ENCODE data around the gene ELOB. TPM values are rescaled to one million over a fixed set of nuclear protein-coding genes. Genes with fewer than 3 reads are reported as not detected.

Gene ELOB
- total RNA-seq, 1 donor from 2014 or later, result 179 TPM

Other genes with a start within 250 kb of the ELOB start
- 1.4 TPM for gene CEMP1, start 245.9 kb downstream of the ELOB start, total RNA-seq
- 90.9 TPM for gene PDPK1, start 239.3 kb downstream of the ELOB start, total RNA-seq
- gene KCTD5, start 94.8 kb downstream of the ELOB start, total RNA-seq, result 23.8 TPM
- gene PRSS27, start 57.1 kb downstream of the ELOB start, total RNA-seq, result 0.81 TPM
- gene SRRM2, start 24.6 kb downstream of the ELOB start, total RNA-seq, result 660 TPM
- not detected for gene PRSS33, start 10.3 kb upstream of the ELOB start, total RNA-seq
- not detected for gene PRSS41, start 21.2 kb upstream of the ELOB start, total RNA-seq
- 17.1 TPM for gene PRSS21, start 40.0 kb upstream of the ELOB start, total RNA-seq
- not detected for gene ZG16B, start 53.0 kb upstream of the ELOB start, total RNA-seq
- gene PRSS22, start 80.9 kb upstream of the ELOB start, total RNA-seq, result 15.2 TPM
- 29.0 TPM for gene FLYWCH2, start 105.9 kb upstream of the ELOB start, total RNA-seq
- gene FLYWCH1, start 134.7 kb upstream of the ELOB start, total RNA-seq, result 41.3 TPM
- not detected for gene KREMEN2, start 187.0 kb upstream of the ELOB start, total RNA-seq
- 7.4 TPM for gene PAQR4, start 192.1 kb upstream of the ELOB start, total RNA-seq
- gene PKMYT1, start 203.2 kb upstream of the ELOB start, total RNA-seq, result 3.8 TPM
- gene CLDN9, start 235.6 kb upstream of the ELOB start, total RNA-seq, result 0.75 TPM
- gene CLDN6, start 240.9 kb upstream of the ELOB start, total RNA-seq, result not detected
- 74.9 TPM for gene TNFRSF12A, start 243.1 kb upstream of the ELOB start, total RNA-seq
- gene HCFC1R1, start 246.7 kb upstream of the ELOB start, total RNA-seq, result 55.7 TPM
- 31.4 TPM for gene THOC6, start 246.8 kb upstream of the ELOB start, total RNA-seq